HEK293T (cell line): Measurements from ENCODE around the gene AGAP1.

Source experiments
- BHLHE40 ChIP-seq: fragments of 450-650 bp; IDR thresholded peaks from 2 replicates; pipeline ENCODE4 v1.6.1; 2016; ENCODE audit warnings: mild to moderate bottlenecking, moderate library complexity, borderline replicate concordance
- SP1 ChIP-seq: fragments of 450-650 bp; IDR thresholded peaks from 2 replicates; pipeline ENCODE4 v1.6.1; 2017

GRCh38 chr2:235692671-235693171 lies 198.9 kb downstream of the AGAP1 start:
- no peak for TF ChIP-seq SP1
- no peak for TF ChIP-seq BHLHE40
